H9 (cell line): ENCODE results near the gene BOLA3. TPM values are rescaled to one million over a fixed set of nuclear protein-coding genes. Genes with fewer than 3 reads are reported as not detected.
A peak's percentile ranks its signal among the peaks of the same experiment; 100 is the strongest.

Experiments used
- DNase-seq: peaks from one replicate; pipeline ENCODE4 v3.0.0-alpha.2; 2017
- H2AFZ ChIP-seq: one replicate; pipeline ENCODE4 v1.6.1; 2013; ENCODE audit warnings: mild to moderate bottlenecking, low read length, control low read depth, moderate library complexity
- H2AK5ac ChIP-seq: 2 replicates; pipeline ENCODE4 v1.6.1; 2013; ENCODE audit warnings: low read length, control low read depth, mixed read lengths; ENCODE audit not compliant: insufficient read length
- H2BK120ac ChIP-seq: one replicate; pipeline ENCODE4 v1.6.1; 2013; ENCODE audit warnings: low read depth, mild to moderate bottlenecking, low read length, control low read depth, inconsistent platforms; ENCODE audit not compliant: poor library complexity, severe bottlenecking
- H2BK12ac ChIP-seq: 2 replicates; pipeline ENCODE4 v1.6.1; 2013; ENCODE audit warnings: low read length, control low read depth, mixed read lengths, low read depth; ENCODE audit not compliant: insufficient read length
- H2BK15ac ChIP-seq: 2 replicates; pipeline ENCODE4 v1.6.1; 2013; ENCODE audit warnings: low read depth, low read length, control low read depth
- H2BK20ac ChIP-seq: one replicate; pipeline ENCODE4 v1.6.1; 2013; ENCODE audit warnings: low read depth, mild to moderate bottlenecking, low read length, control low read depth, inconsistent platforms; ENCODE audit not compliant: poor library complexity, severe bottlenecking
- H2BK5ac ChIP-seq: 2 replicates; pipeline ENCODE4 v1.6.1; 2013; ENCODE audit warnings: low read length, control low read depth, mixed read lengths; ENCODE audit not compliant: insufficient read length
- H3K14ac ChIP-seq: 2 replicates; pipeline ENCODE4 v1.6.1; 2013; ENCODE audit warnings: low read length, control low read depth; ENCODE audit not compliant: insufficient read depth
- H3K18ac ChIP-seq: 2 replicates; pipeline ENCODE4 v1.6.1; 2013; ENCODE audit warnings: low read depth, mild to moderate bottlenecking, mixed read lengths, low read length, control low read depth; ENCODE audit not compliant: insufficient read length
- H3K23ac ChIP-seq: 2 replicates; pipeline ENCODE4 v1.6.1; 2013; ENCODE audit warnings: low read length, control low read depth, mixed read lengths, low read depth; ENCODE audit not compliant: insufficient read length
- H3K23me2 ChIP-seq: 2 replicates; pipeline ENCODE4 v1.6.1; 2013; ENCODE audit warnings: low read depth, mild to moderate bottlenecking, mixed read lengths, low read length, control low read depth; ENCODE audit not compliant: insufficient read length, poor library complexity, severe bottlenecking
- H3K27ac ChIP-seq: 2 replicates; pipeline ENCODE4 v1.5.1; 2013; ENCODE audit warnings: low read length, control low read depth, mixed read lengths, low read depth; ENCODE audit not compliant: insufficient read length
- H3K27me3 ChIP-seq: 2 replicates; pipeline ENCODE4 v1.6.1; 2013; ENCODE audit warnings: low read length, control low read depth, inconsistent platforms; ENCODE audit not compliant: insufficient read depth
- H3K4ac ChIP-seq: 2 replicates; pipeline ENCODE4 v1.6.1; 2013; ENCODE audit warnings: low read depth, mild to moderate bottlenecking, control low read depth, inconsistent platforms, low read length, moderate library complexity
- H3K4me1 ChIP-seq: 2 replicates; pipeline ENCODE4 v1.6.1; 2013; ENCODE audit warnings: low read length, control low read depth, inconsistent platforms; ENCODE audit not compliant: insufficient read depth
- H3K4me2 ChIP-seq: 2 replicates; pipeline ENCODE4 v1.6.1; 2013; ENCODE audit warnings: low read length, control low read depth, mixed read lengths; ENCODE audit not compliant: insufficient read length, insufficient read depth
- H3K56ac ChIP-seq: 2 replicates; pipeline ENCODE4 v1.6.1; 2013; ENCODE audit warnings: low read depth, mild to moderate bottlenecking, mixed read lengths, low read length, control low read depth; ENCODE audit not compliant: insufficient read length
- H3K79me1 ChIP-seq: 2 replicates; pipeline ENCODE4 v1.6.1; 2013; ENCODE audit warnings: low read depth, mild to moderate bottlenecking, moderate library complexity, low read length, control low read depth, inconsistent platforms; ENCODE audit not compliant: insufficient read depth, poor library complexity, severe bottlenecking
- H3K79me2 ChIP-seq: 2 replicates; pipeline ENCODE4 v1.6.1; 2013; ENCODE audit warnings: low read length, control low read depth, inconsistent platforms; ENCODE audit not compliant: insufficient read depth
- H3K9ac ChIP-seq: 2 replicates; pipeline ENCODE4 v1.6.1; 2013; ENCODE audit warnings: low read length, control low read depth, mixed read lengths; ENCODE audit not compliant: insufficient read length; ENCODE audit errors: extremely low read depth
- H3K9me3 ChIP-seq: one replicate; pipeline ENCODE4 v1.6.1; 2013; ENCODE audit warnings: low read depth, low read length, inconsistent platforms; ENCODE audit not compliant: control insufficient read depth
- H3T11ph ChIP-seq: one replicate; pipeline ENCODE4 v1.6.1; 2013; ENCODE audit warnings: mild to moderate bottlenecking, low read length, control low read depth, inconsistent platforms
- H4K20me1 ChIP-seq: one replicate; pipeline ENCODE4 v1.6.1; 2013; ENCODE audit not compliant: control insufficient read depth, insufficient read length, insufficient read depth
- H4K5ac ChIP-seq: 2 replicates; pipeline ENCODE4 v1.6.1; 2013; ENCODE audit warnings: low read depth, mild to moderate bottlenecking, mixed read lengths, low read length, control low read depth; ENCODE audit not compliant: insufficient read length
- H4K8ac ChIP-seq: replicated peaks from 2 replicates; pipeline ENCODE4 v1.6.1; 2013; ENCODE audit warnings: low read length, control low read depth, mixed read lengths, low read depth; ENCODE audit not compliant: insufficient read length
- H4K91ac ChIP-seq: 2 replicates; pipeline ENCODE4 v1.6.1; 2013; ENCODE audit warnings: low read depth, mild to moderate bottlenecking, moderate library complexity, mixed read lengths, low read length, control low read depth; ENCODE audit not compliant: insufficient read length
- H3K27ac Mint-ChIP-seq, 3 experiments: 2 replicates in 2 of 3; 3 replicates in 1 of 3; pipeline ENCODE4 v1.8.0; 2020 to 2021; ENCODE audit warnings: mixed read lengths in 3 of 3, mild to moderate bottlenecking in 1 of 3, moderate library complexity in 1 of 3
- H3K27me3 Mint-ChIP-seq: 2 replicates; pipeline ENCODE4 v1.8.0; 2021; ENCODE audit warnings: low read depth, mild to moderate bottlenecking, moderate library complexity, mixed read lengths
- H3K36me3 Mint-ChIP-seq, 3 experiments: 2 replicates in 2 of 3; 3 replicates in 1 of 3; pipeline ENCODE4 v1.8.0; 2020 to 2021; ENCODE audit warnings: low read depth in 3 of 3, mixed read lengths in 3 of 3; ENCODE audit not compliant: insufficient read depth in 1 of 3
- H3K4me1 Mint-ChIP-seq, 2 experiments: 2 replicates each; pipeline ENCODE4 v1.8.0; 2020; ENCODE audit warnings: mixed read lengths in 2 of 2
- H3K4me3 Mint-ChIP-seq, 2 experiments: 2 replicates in 1 of 2; 3 replicates in 1 of 2; pipeline ENCODE4 v1.8.0; 2020 to 2021; ENCODE audit warnings: mild to moderate bottlenecking in 2 of 2, mixed read lengths in 2 of 2, moderate library complexity in 1 of 2
- H3K9me3 Mint-ChIP-seq, 2 experiments: 2 replicates in 1 of 2; 3 replicates in 1 of 2; pipeline ENCODE4 v1.8.0; 2020; ENCODE audit warnings: mild to moderate bottlenecking in 2 of 2, mixed read lengths in 2 of 2, moderate library complexity in 1 of 2
- WGBS: extraction: QIAGEN DNeasy Blood & Tissue Kit; methylation state at CpG from one replicate; pipeline ENCODE4 v1.1.7; 2013; ENCODE audit warnings: missing lambda C conversion rate, low lambda C conversion rate, mixed read lengths; ENCODE audit not compliant: insufficient read length; ENCODE audit errors: extremely low coverage; 5-methylcytosine and 5-hydroxymethylcytosine counted together
- total RNA-seq: library from RNA; stranded (reverse); gene quantifications from 2 replicates; pipeline ENCODE4 v1.2.1, GENCODE V29; 2021
- TF ChIP-seq, protein P1 (sequence below): fragments of 200-600 bp; sonication (generic); conservative IDR thresholded peaks from 3 replicates; pipeline ENCODE4 v1.8.0; 2021; ENCODE audit warnings: antibody characterized with exemption, mild to moderate bottlenecking

BOLA3 gene
- total RNA-seq, 1 experiment from 2014 or later, result 45.0 TPM

DNA sequence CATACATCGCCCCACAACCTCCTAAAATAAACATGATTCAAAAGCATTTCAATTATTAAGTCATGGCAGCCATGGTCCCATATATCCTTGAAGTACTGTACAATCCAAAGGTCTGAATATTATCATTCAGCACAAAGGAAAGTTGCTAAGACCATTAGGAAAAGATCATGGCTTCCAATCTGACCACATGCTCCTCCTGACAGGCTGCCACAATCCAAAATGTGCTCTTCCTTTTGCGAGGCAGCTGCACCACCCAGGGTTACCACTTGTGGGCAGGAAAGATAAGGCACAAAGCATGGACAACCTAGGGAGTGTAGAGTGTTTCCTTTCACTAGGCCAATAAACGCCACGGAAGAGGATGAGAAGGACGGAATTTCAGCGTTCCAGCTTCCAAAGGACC lies 5.4 kb downstream of the BOLA3 start:
- H3K79me2 ChIP-seq, result no peaks in the 10 kb centered on the region; the same call in 1 of the 2 replicates
- Mint-ChIP-seq H3K9me3 (no peaks in the 10 kb centered on the region), H3K4me1 (peaks cover 0 to 10% of the 10 kb centered on the region in 2 experiments; a peak in 3 of 4 replicates), H3K27me3 (no peaks in the 10 kb centered on the region), H3K4me3 (no peak overlapping the region; a peak in 1 of 5 replicates), H3K36me3 (peaks cover 9 to 28% (median 25%) of the 10 kb centered on the region in 3 experiments; a peak in 6 of 7 replicates), H3K27ac (peak overlapping the region in 1 of 3 experiments; percentile 18; a peak in 2 of 7 replicates)
- no peak overlapping the region for H2BK120ac ChIP-seq
- TF ChIP-seq, protein P1, sequence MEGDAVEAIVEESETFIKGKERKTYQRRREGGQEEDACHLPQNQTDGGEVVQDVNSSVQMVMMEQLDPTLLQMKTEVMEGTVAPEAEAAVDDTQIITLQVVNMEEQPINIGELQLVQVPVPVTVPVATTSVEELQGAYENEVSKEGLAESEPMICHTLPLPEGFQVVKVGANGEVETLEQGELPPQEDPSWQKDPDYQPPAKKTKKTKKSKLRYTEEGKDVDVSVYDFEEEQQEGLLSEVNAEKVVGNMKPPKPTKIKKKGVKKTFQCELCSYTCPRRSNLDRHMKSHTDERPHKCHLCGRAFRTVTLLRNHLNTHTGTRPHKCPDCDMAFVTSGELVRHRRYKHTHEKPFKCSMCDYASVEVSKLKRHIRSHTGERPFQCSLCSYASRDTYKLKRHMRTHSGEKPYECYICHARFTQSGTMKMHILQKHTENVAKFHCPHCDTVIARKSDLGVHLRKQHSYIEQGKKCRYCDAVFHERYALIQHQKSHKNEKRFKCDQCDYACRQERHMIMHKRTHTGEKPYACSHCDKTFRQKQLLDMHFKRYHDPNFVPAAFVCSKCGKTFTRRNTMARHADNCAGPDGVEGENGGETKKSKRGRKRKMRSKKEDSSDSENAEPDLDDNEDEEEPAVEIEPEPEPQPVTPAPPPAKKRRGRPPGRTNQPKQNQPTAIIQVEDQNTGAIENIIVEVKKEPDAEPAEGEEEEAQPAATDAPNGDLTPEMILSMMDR, result peak; percentile 60
- no peak overlapping the region for H2BK20ac ChIP-seq
- H3K23ac ChIP-seq, result no peak overlapping the region
- no peak overlapping the region for H2AK5ac ChIP-seq
- 100% methylated on average over 1 of the region's 6 CpGs for WGBS
- no peak overlapping the region for H4K8ac ChIP-seq
- no peak overlapping the region for H3K27ac ChIP-seq
- no peak overlapping the region for H3T11ph ChIP-seq
- H4K20me1 ChIP-seq, result no peaks in the 10 kb centered on the region
- no peak overlapping the region for H2BK12ac ChIP-seq
- H3K23me2 ChIP-seq, result peaks cover 5% of the 10 kb centered on the region
- no peaks in the 10 kb centered on the region for H3K79me1 ChIP-seq
- no peak overlapping the region for H3K4ac ChIP-seq
- H3K27me3 ChIP-seq, result no peaks in the 10 kb centered on the region
- no peaks in the 10 kb centered on the region for H3K4me1 ChIP-seq
- no peak overlapping the region for H2BK5ac ChIP-seq
- H4K91ac ChIP-seq, result no peak overlapping the region
- H3K9me3 ChIP-seq, result no peaks in the 10 kb centered on the region
- H3K9ac ChIP-seq, result no peak overlapping the region
- H3K4me2 ChIP-seq, result no peak overlapping the region
- H2AFZ ChIP-seq, result no peak overlapping the region
- H3K14ac ChIP-seq, result no peak overlapping the region
- H3K56ac ChIP-seq, result no peak overlapping the region
- no peak overlapping the region for H3K18ac ChIP-seq
- H4K5ac ChIP-seq, result no peak overlapping the region
- no peak overlapping the region for H2BK15ac ChIP-seq
- DNase-seq, result peak; percentile 44
